ENCODE measurements around the gene PPM1H.

The PPM1H gene

GRCh38 chr12:62963486-62964041 lies 28.6 kb upstream of the PPM1H start:
- Histone ChIP-seq H3K4me3 (ENCODE audit: low read depth, low read length) (no peak overlapping the region), H3K27ac (no peak overlapping the region), H3K9me3 (ENCODE audit: severe bottlenecking) (no peaks in the 10 kb centered on the region), H3K27me3 (ENCODE audit: insufficient read depth, low read depth, severe bottlenecking) (no peaks in the 10 kb centered on the region), H3K36me3 (no peaks in the 10 kb centered on the region)
- no peak for TF ChIP-seq CTCF (IDR thresholded peaks at IDR 0.05; ENCODE audit: low read depth, low read length)
- no peak for DNase-seq

- no peak for TF ChIP-seq CTCF (IDR thresholded peaks at IDR 0.05; ENCODE audit: low read depth, low read length)
Measured at GRCh38 chr12:62960324-62960723, 25.4 kb upstream of the PPM1H start.

GRCh38 chr12:62959745-62960144 lies 24.8 kb upstream of the PPM1H start:
- DNase-seq: no peak
- H3K27ac ChIP-seq: no peak overlapping the region
- no peaks in the 10 kb centered on the region for H3K27me3 ChIP-seq (ENCODE audit: insufficient read depth, low read depth, severe bottlenecking)
- H3K36me3 ChIP-seq: no peaks in the 10 kb centered on the region
- no peaks in the 10 kb centered on the region for H3K9me3 ChIP-seq (ENCODE audit: severe bottlenecking)
- H3K4me3 ChIP-seq (ENCODE audit: low read depth, low read length): no peak overlapping the region
- no peak for TF ChIP-seq CTCF (IDR thresholded peaks at IDR 0.05; ENCODE audit: low read depth, low read length)

More at GRCh38 chr12:62960324-62960723, 25.4 kb upstream of the PPM1H start:
- no peak overlapping the region for H3K27ac ChIP-seq
- H3K9me3 ChIP-seq (ENCODE audit: severe bottlenecking): no peaks in the 10 kb centered on the region
- H3K4me3 ChIP-seq (ENCODE audit: low read depth, low read length): no peak overlapping the region
- no peaks in the 10 kb centered on the region for H3K36me3 ChIP-seq
- H3K27me3 ChIP-seq (ENCODE audit: insufficient read depth, low read depth, severe bottlenecking): no peaks in the 10 kb centered on the region
- no peak for DNase-seq

- Histone ChIP-seq H3K27me3 (ENCODE audit: insufficient read depth, low read depth, severe bottlenecking) (no peaks in the 10 kb centered on the region), H3K36me3 (no peaks in the 10 kb centered on the region), H3K4me3 (ENCODE audit: low read depth, low read length) (no peak overlapping the region), H3K9me3 (ENCODE audit: severe bottlenecking) (no peaks in the 10 kb centered on the region), H3K27ac (no peak overlapping the region)
- DNase-seq: no peak
- TF ChIP-seq CTCF (IDR thresholded peaks at IDR 0.05; ENCODE audit: low read depth, low read length): no peak
Measured at GRCh38 chr12:62957233-62957953, 22.4 kb upstream of the PPM1H start.

GRCh38 chr12:62955678-62956077 lies 20.7 kb upstream of the PPM1H start:
- no peak for TF ChIP-seq CTCF (IDR thresholded peaks at IDR 0.05; ENCODE audit: low read depth, low read length)
- no peaks in the 10 kb centered on the region for H3K36me3 ChIP-seq
- H3K27ac ChIP-seq: no peak overlapping the region
- H3K4me3 ChIP-seq (ENCODE audit: low read depth, low read length): no peak overlapping the region
- H3K9me3 ChIP-seq (ENCODE audit: severe bottlenecking): no peaks in the 10 kb centered on the region
- no peaks in the 10 kb centered on the region for H3K27me3 ChIP-seq (ENCODE audit: insufficient read depth, low read depth, severe bottlenecking)
- DNase-seq: no peak

Measured in WERI-Rb-1 (cell line).